Common myeloid progenitor, CD34-positive (primary cell): ENCODE data around the gene FGA.

ENCODE experiments used
- CTCF ChIA-PET: fragments of 350-600 bp; sonication (Branson Sonifier 250); formaldehyde crosslinking; loops from one replicate; lab custom pipeline; 2021; ENCODE audit warnings: antibody characterized with exemption; lab: Charles Lee
- POLR2A ChIA-PET: fragments of 350-600 bp; sonication (Branson Sonifier 250); formaldehyde crosslinking; loops from one replicate; lab custom pipeline; 2021; ENCODE audit warnings: antibody characterized with exemption; lab: Charles Lee
- DNase-seq, 3 donors: peaks; one replicate each; pipeline versions ENCODE4 v3.0.0 to v3.0.0-alpha.2; 2013
- H3K27ac ChIP-seq, 2 experiments: 1 replicate in 1 of 2; 2 replicates in 1 of 2; pipeline ENCODE4 v1.7.0; 2013; ENCODE audit warnings: inconsistent platforms in 2 of 2, low read length in 2 of 2, mild to moderate bottlenecking in 2 of 2, low read depth in 1 of 2, moderate library complexity in 1 of 2; ENCODE audit not compliant: severe bottlenecking in 2 of 2, insufficient read depth in 1 of 2, poor library complexity in 1 of 2
- H3K27me3 ChIP-seq, 5 experiments: replicated peaks in 2 of 5; 1 replicate in 3 of 5; 2 replicates in 2 of 5; pipeline versions ENCODE4 v1.6.1 to v1.7.0; 2013; ENCODE audit warnings: low read length in 4 of 5, mild to moderate bottlenecking in 2 of 5, moderate library complexity in 2 of 5, inconsistent platforms in 1 of 5; ENCODE audit not compliant: insufficient read depth in 5 of 5, control insufficient read depth in 4 of 5
- H3K36me3 ChIP-seq, 4 experiments: 1 replicate in 2 of 4; 2 replicates in 2 of 4; pipeline versions ENCODE4 v1.6.1 to v1.7.0; 2013; ENCODE audit warnings: low read length in 3 of 4, control low read depth in 1 of 4, mild to moderate bottlenecking in 1 of 4; ENCODE audit not compliant: control insufficient read depth in 4 of 4, insufficient read depth in 4 of 4
- H3K4me1 ChIP-seq, 4 experiments: 1 replicate in 3 of 4; 2 replicates in 1 of 4; pipeline versions ENCODE4 v1.6.1 to v1.7.1; 2013; ENCODE audit warnings: low read length in 3 of 4, mild to moderate bottlenecking in 3 of 4, control low read depth in 1 of 4, inconsistent platforms in 1 of 4, moderate library complexity in 1 of 4; ENCODE audit not compliant: control insufficient read depth in 4 of 4, insufficient read depth in 4 of 4; ENCODE audit errors: control extremely low read depth in 1 of 4
- H3K4me3 ChIP-seq, 7 experiments: 1 replicate in 4 of 7; 2 replicates in 3 of 7; pipeline versions ENCODE4 v1.5.1 to v1.7.0; 2013; ENCODE audit warnings: mild to moderate bottlenecking in 7 of 7, low read length in 6 of 7, moderate library complexity in 6 of 7, inconsistent platforms in 2 of 7, low read depth in 2 of 7, control low read depth in 1 of 7; ENCODE audit not compliant: insufficient read depth in 4 of 7, control insufficient read depth in 1 of 7; ENCODE audit errors: extremely low read depth in 1 of 7
- H3K9me3 ChIP-seq, 5 experiments: 1 replicate in 4 of 5; 2 replicates in 1 of 5; pipeline versions ENCODE4 v1.6.1 to v1.7.1; 2013; ENCODE audit warnings: low read length in 4 of 5, mild to moderate bottlenecking in 2 of 5, inconsistent platforms in 1 of 5, low read depth in 1 of 5, moderate library complexity in 1 of 5; ENCODE audit not compliant: control insufficient read depth in 4 of 5, insufficient read depth in 2 of 5; ENCODE audit errors: control extremely low read depth in 1 of 5
- WGBS: methylation state at CpG from one replicate; pipeline ENCODE4 v1.1.5; 2013; ENCODE audit not compliant: insufficient coverage; 5-methylcytosine and 5-hydroxymethylcytosine counted together

Gene FGA

DNA sequence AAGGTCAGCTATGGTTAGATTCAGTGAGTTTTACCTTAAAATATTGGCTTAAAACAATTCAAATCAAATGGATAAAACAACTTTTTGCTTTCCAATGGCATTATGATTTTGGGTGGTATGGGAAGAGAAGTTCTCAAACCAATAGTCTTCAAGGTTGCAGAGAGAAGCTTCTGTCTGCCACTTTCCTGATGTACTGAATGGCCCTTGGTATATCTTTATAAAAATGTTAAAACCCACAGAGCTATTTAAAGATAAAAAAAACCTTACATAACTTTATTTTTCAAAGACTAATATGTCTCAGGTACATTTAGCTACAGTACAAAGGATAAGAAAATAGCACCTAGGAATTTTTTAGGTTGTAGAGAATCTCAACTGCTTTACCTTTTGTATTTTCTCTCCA lies 6.9 kb downstream of the FGA start:
- Histone ChIP-seq H3K4me1 (no peaks in the 10 kb centered on the region), H3K27me3 (peaks cover 0 to 2% (median 0%) of the 10 kb centered on the region in 5 experiments), H3K27ac (no peak overlapping the region), H3K4me3 (no peak overlapping the region), H3K36me3 (no peaks in the 10 kb centered on the region), H3K9me3 (no peaks in the 10 kb centered on the region)
- POLR2A ChIA-PET = no interaction called here
- CTCF ChIA-PET = no interaction called here
- no peak for DNase-seq

DNA sequence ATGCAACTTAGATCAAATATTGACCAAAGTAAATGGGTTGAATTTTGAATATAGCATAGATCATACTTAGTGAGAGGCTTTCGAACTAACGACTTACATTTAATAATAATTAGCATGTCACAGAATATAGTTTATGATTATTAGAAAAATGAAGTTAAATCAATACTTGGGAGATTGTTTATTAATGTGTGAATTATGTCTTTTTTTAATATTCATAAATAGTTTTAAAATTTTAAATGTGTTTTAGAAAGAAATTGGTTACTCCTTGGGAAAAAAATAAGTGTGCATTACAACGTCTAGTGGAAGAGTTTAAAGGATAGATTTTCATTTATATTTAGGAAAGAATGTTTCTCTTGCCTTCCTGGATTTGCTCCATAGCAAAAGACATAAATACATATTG lies 7.3 kb downstream of the FGA start:
- CTCF ChIA-PET = interaction anchor here (0.7 to 1.1 kb wide), 2 partner anchors 24 to 36 kb away, joined by 3 read pairs; no protein-coding TSS in a partner anchor
- Histone ChIP-seq H3K27ac (no peak overlapping the region), H3K27me3 (peaks cover 0 to 2% (median 0%) of the 10 kb centered on the region in 5 experiments), H3K4me3 (no peak overlapping the region), H3K36me3 (no peaks in the 10 kb centered on the region), H3K9me3 (no peaks in the 10 kb centered on the region), H3K4me1 (no peaks in the 10 kb centered on the region)
- DNase-seq = no peak
- WGBS = no CpG with 5 or more reads among the region's 3 CpGs
- POLR2A ChIA-PET = no interaction called here

DNA sequence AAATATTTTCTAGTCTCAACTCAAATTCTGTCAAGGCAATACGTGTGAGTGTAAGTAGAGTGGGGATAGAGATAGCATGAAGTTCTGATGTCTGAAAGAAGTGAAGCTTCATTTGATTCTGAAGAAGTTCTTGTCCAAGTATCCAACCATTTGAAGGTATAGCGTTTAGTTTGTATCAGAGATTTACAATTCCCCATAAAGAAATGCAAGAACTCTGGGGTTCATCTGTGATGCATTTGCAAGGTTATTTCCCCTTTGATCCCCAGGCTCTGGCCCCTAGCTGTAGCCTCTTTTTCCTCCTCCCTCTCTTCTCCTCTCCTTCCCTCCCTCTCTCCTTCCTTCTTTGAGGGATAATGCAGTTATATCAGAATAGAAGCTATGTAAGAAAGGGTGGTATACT lies 7.8 kb downstream of the FGA start:
- H3K27me3 ChIP-seq = peaks cover 0 to under 1% (median 0%) of the 10 kb centered on the region in 5 experiments
- POLR2A ChIA-PET = no interaction called here
- CTCF ChIA-PET = interaction anchor here (0.7 to 1.1 kb wide), 2 partner anchors 23 to 36 kb away, joined by 3 read pairs; no protein-coding TSS in a partner anchor
- DNase-seq = no peak
- 100% methylated on average over 1 of the region's 2 CpGs for WGBS
- H3K9me3 ChIP-seq = no peaks in the 10 kb centered on the region
- no peak overlapping the region for H3K4me3 ChIP-seq
- H3K27ac ChIP-seq = no peak overlapping the region
- no peaks in the 10 kb centered on the region for H3K4me1 ChIP-seq
- H3K36me3 ChIP-seq = no peaks in the 10 kb centered on the region

DNA sequence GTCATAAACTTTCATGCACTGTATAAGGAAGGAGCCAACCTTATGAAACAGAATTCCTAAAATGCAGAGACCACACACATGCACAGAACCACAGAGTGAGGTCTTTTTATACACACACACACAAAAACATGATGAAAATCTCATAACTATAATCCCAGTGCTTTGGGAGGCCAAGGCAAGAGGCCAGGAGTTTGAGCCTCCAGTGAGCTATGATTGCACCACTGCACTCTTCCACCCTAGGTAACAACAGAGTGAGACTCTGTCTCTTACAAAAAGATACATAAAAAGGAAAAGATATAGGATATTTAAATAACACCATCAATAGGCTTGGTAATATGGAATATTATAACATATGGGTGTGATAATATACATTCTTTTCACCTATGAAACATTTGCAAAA lies 10.6 kb downstream of the FGA start:
- Histone ChIP-seq H3K9me3 (no peaks in the 10 kb centered on the region), H3K4me3 (no peak overlapping the region), H3K36me3 (no peaks in the 10 kb centered on the region), H3K4me1 (no peaks in the 10 kb centered on the region), H3K27ac (no peak overlapping the region), H3K27me3 (no peaks in the 10 kb centered on the region)
- no peak for DNase-seq
- ChIA-PET CTCF (interaction anchor here (1.3 to 1.6 kb wide), 2 partner anchors 21 to 43 kb away, joined by 4 read pairs; no protein-coding TSS in a partner anchor), POLR2A (no interaction called here)

DNA sequence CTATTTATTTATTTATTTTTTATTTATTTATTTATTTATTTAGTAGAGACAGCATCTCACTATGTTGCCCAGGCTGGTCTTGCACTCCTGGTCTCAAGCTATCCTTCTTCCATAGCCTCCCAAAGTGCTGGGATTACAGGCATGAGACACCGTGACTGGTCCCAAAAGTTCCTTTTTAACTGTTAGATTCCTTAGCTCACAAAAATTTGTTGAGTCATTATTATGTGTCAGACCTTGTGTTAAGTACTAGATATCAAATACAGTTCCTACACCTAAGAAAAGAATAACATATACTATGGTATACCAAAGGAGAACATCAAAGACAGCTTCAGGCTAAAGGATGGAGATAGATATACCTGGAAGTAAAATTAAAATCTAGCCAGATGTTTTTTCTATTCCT lies 11.6 kb downstream of the FGA start:
- ChIA-PET CTCF (interaction anchor here (1.3 to 1.8 kb wide), 2 partner anchors 20 to 44 kb away, joined by 4 to 7 read pairs; no protein-coding TSS in a partner anchor), POLR2A (no interaction called here)
- H3K4me1 ChIP-seq = no peaks in the 10 kb centered on the region
- no peak overlapping the region for H3K4me3 ChIP-seq
- peak in 1 of 3 donors; percentile 34 for DNase-seq
- H3K9me3 ChIP-seq = no peaks in the 10 kb centered on the region
- H3K27ac ChIP-seq = no peak overlapping the region
- H3K36me3 ChIP-seq = no peaks in the 10 kb centered on the region
- H3K27me3 ChIP-seq = no peaks in the 10 kb centered on the region
- no CpG with 5 or more reads among the region's 1 CpG for WGBS

DNA sequence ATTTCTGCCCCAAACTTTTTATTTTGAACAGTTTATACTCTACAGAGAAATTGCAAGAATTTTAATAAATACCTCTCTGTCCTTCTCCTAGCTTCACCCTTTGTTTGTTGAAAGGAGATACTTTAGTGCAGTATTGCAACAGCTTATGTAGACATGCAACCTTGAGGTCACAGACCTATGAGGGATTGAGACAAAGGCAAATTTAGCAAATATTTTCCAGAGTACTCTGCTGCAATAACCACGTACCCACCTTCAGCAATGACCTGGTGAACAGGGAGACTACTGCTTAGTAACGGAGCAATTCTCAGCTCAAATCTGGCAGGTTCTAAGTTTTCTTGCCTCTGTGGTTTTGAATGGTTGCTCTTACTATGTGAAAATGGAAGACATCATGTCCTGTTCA lies 13.2 kb downstream of the FGA start:
- POLR2A ChIA-PET = no interaction called here

DNA sequence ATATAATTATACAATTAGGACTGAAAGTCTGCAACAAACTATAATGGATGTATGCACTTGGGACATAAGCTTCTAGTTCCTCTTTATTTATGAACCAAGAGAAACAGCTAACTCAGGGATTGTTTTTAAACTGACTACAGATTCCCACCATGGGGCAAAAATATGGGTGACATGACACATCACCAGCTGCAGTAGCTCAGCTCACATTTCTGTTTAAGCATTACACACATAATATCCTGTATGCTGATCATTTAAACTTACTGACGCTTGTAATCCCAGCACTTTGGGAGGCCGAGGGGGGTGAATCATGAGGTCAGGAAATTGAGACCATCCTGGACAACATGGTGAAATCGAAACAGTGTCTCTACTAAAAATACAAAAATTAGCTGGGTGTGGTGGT lies 16.2 kb downstream of the FGA start:
- Histone ChIP-seq H3K4me1 (peaks cover 0 to 5% (median 1%) of the 10 kb centered on the region in 4 experiments), H3K27ac (no peak overlapping the region), H3K9me3 (no peaks in the 10 kb centered on the region), H3K4me3 (no peak overlapping the region), H3K27me3 (no peaks in the 10 kb centered on the region), H3K36me3 (no peaks in the 10 kb centered on the region)
- ChIA-PET POLR2A (no interaction called here), CTCF (interaction anchor here (0.8 to 1.5 kb wide), 4 partner anchors 16 to 47 kb away, joined by 3 to 4 read pairs (median 3); partner anchors contain the start of gene FGA)
- DNase-seq = no peak
- no CpG with 5 or more reads among the region's 3 CpGs for WGBS

More for the DNA sequence above, 13.2 kb downstream of the FGA start:
- Histone ChIP-seq H3K9me3 (no peaks in the 10 kb centered on the region), H3K4me3 (no peak overlapping the region), H3K27me3 (no peaks in the 10 kb centered on the region), H3K36me3 (no peaks in the 10 kb centered on the region), H3K27ac (no peak overlapping the region), H3K4me1 (no peaks in the 10 kb centered on the region)
- no peak for DNase-seq
- CTCF ChIA-PET = interaction anchor here (1.2 to 1.5 kb wide), 2 partner anchors 9 to 14 kb away, joined by 3 to 4 read pairs; partner anchors contain the start of gene FGB
- 100% methylated on average over 2 of the region's 2 CpGs for WGBS
